Activated naive CD8-positive, alpha-beta T cell treated with anti-CD3 and anti-CD28 coated beads, Interleukin-2, amount 50 U/mL, for 16 hours (primary cell): Measurements from ENCODE around the gene ASTN2.

Experiments
- DNase-seq: peaks from one replicate; pipeline ENCODE4 v3.0.0-alpha.2; 2020; ENCODE audit warnings: low read depth, low spot score

The ASTN2 gene

GRCh38 chr9:117359910-117360309, 54.9 kb downstream of the ASTN2 start:
- DNase-seq = no peak

GRCh38 chr9:117355542-117355941, 59.3 kb downstream of the ASTN2 start:
- no peak for DNase-seq

- DNase-seq = no peak
These were observed 59.9 kb downstream of the ASTN2 start for GRCh38 chr9:117354997-117355396.

- no peak for DNase-seq
These were observed 60.5 kb downstream of the ASTN2 start for GRCh38 chr9:117354244-117354847.

GRCh38 chr9:117344892-117345660, 69.8 kb downstream of the ASTN2 start:
- no peak for DNase-seq

- no peak for DNase-seq
These were observed 71.4 kb downstream of the ASTN2 start for GRCh38 chr9:117343427-117343826.

- no peak for DNase-seq
These were observed 73.7 kb downstream of the ASTN2 start for GRCh38 chr9:117341151-117341550.

- no peak for DNase-seq
These were observed 74.4 kb downstream of the ASTN2 start for GRCh38 chr9:117340422-117340821.

GRCh38 chr9:117335837-117336433, 78.9 kb downstream of the ASTN2 start:
- DNase-seq = no peak

GRCh38 chr9:117334101-117334500, 80.8 kb downstream of the ASTN2 start:
- no peak for DNase-seq

- no peak for DNase-seq
These were observed 89.0 kb downstream of the ASTN2 start for GRCh38 chr9:117325831-117326230.

- no peak for DNase-seq
These were observed 89.6 kb downstream of the ASTN2 start for GRCh38 chr9:117325110-117325731.

- DNase-seq = no peak
These were observed 91.5 kb downstream of the ASTN2 start for GRCh38 chr9:117323390-117323789.

GRCh38 chr9:117317192-117317591, 97.7 kb downstream of the ASTN2 start:
- DNase-seq = no peak

GRCh38 chr9:117315236-117315635, 99.6 kb downstream of the ASTN2 start:
- no peak for DNase-seq

GRCh38 chr9:117313989-117314388, 100.9 kb downstream of the ASTN2 start:
- no peak for DNase-seq

GRCh38 chr9:117307701-117308100, 107.2 kb downstream of the ASTN2 start:
- DNase-seq = no peak

- no peak for DNase-seq
These were observed 108.8 kb downstream of the ASTN2 start for GRCh38 chr9:117306032-117306431.

GRCh38 chr9:117305454-117305853, 109.4 kb downstream of the ASTN2 start:
- DNase-seq = no peak

- DNase-seq = no peak
These were observed 110.3 kb downstream of the ASTN2 start for GRCh38 chr9:117304549-117304948.

GRCh38 chr9:117303643-117304230, 111.1 kb downstream of the ASTN2 start:
- DNase-seq = no peak

- DNase-seq = no peak
These were observed 112.4 kb downstream of the ASTN2 start for GRCh38 chr9:117302487-117302886.
